IMR-90 (cell line): ENCODE results near the gene XRCC3. TPM values are rescaled to one million over a fixed set of nuclear protein-coding genes. Genes with fewer than 3 reads are reported as not detected.

ENCODE experiments used
- ATAC-seq: fragments of 200-7000 bp; cut with Tn5 transposase; 2 replicates; pipeline ENCODE4 v1.9.1; 2020; ENCODE audit warnings: low read depth, mild to moderate bottlenecking, moderate library complexity
- BruUV-seq: library from RNA; stranded (reverse); fragments of 400-500 nt; replicated peaks from 2 replicates; lab custom pipeline; 2021; lab: Mats Ljungman, UMichigan
- CTCF ChIA-PET: fragments of 300-600 bp; formaldehyde crosslinking; extraction: SDS; loops from one replicate; lab custom pipeline; 2021; ENCODE audit warnings: antibody characterized with exemption; lab: Yijun Ruan, JAX
- POLR2A ChIA-PET: fragments of 300-600 bp; sonication (Branson Sonifier 250); formaldehyde crosslinking; loops from one replicate; lab custom pipeline; 2022; ENCODE audit warnings: antibody characterized with exemption; ENCODE audit not compliant: unreplicated experiment; lab: Charles Lee
- DNase-seq: peaks from one replicate; pipeline ENCODE4 v3.0.0; 2013
- H2AFZ ChIP-seq: replicated peaks from 2 replicates; pipeline ENCODE3; 2013; ENCODE audit warnings: low read length, mild to moderate bottlenecking; ENCODE audit not compliant: poor library complexity
- H2AK5ac ChIP-seq: 2 replicates; pipeline ENCODE4 v1.6.1; 2013; ENCODE audit warnings: low read depth, low read length, inconsistent platforms
- H2AK9ac ChIP-seq: replicated peaks from 2 replicates; pipeline ENCODE3; 2013; ENCODE audit warnings: mild to moderate bottlenecking, low read depth, low read length, moderate library complexity; ENCODE audit not compliant: poor library complexity
- H2BK120ac ChIP-seq: 2 replicates; pipeline ENCODE4 v1.6.1; 2013; ENCODE audit warnings: low read depth, low read length, inconsistent platforms
- H2BK15ac ChIP-seq: 3 replicates; pipeline ENCODE4 v1.6.1; 2013; ENCODE audit warnings: low read depth, low read length, inconsistent platforms
- H2BK20ac ChIP-seq: 2 replicates; pipeline ENCODE4 v1.6.1; 2013; ENCODE audit warnings: low read depth, mild to moderate bottlenecking, inconsistent platforms, low read length, moderate library complexity
- H2BK5ac ChIP-seq: 2 replicates; pipeline ENCODE4 v1.6.1; 2013; ENCODE audit warnings: mild to moderate bottlenecking, low read depth, low read length, inconsistent platforms; ENCODE audit not compliant: poor library complexity, severe bottlenecking
- H3K14ac ChIP-seq: replicated peaks from 2 replicates; pipeline ENCODE4 v1.6.1; 2013; ENCODE audit warnings: low read depth, low read length, inconsistent platforms
- H3K18ac ChIP-seq: 2 replicates; pipeline ENCODE4 v1.6.1; 2013; ENCODE audit warnings: low read depth, low read length, control low read depth
- H3K23ac ChIP-seq: 2 replicates; pipeline ENCODE4 v1.6.1; 2013; ENCODE audit warnings: low read depth, low read length, inconsistent platforms
- H3K27ac ChIP-seq: 2 replicates; pipeline ENCODE4 v1.5.1; 2013; ENCODE audit warnings: mild to moderate bottlenecking, control low read depth, low read length; ENCODE audit not compliant: insufficient read depth
- H3K27me3 ChIP-seq: 2 replicates; pipeline ENCODE4 v1.6.1; 2013; ENCODE audit warnings: low read length; ENCODE audit not compliant: control insufficient read depth, insufficient read depth
- H3K36me3 ChIP-seq: 2 replicates; pipeline ENCODE4 v1.6.1; 2013; ENCODE audit warnings: low read length, mixed read lengths; ENCODE audit not compliant: control insufficient read depth, insufficient read depth
- H3K4ac ChIP-seq: 2 replicates; pipeline ENCODE4 v1.6.1; 2013; ENCODE audit warnings: low read depth, low read length, inconsistent platforms
- H3K4me1 ChIP-seq: 2 replicates; pipeline ENCODE4 v1.6.1; 2013; ENCODE audit warnings: low read length, mixed read lengths; ENCODE audit not compliant: control insufficient read depth, insufficient read depth
- H3K4me2 ChIP-seq: 2 replicates; pipeline ENCODE4 v1.6.1; 2013; ENCODE audit warnings: low read depth, mild to moderate bottlenecking, control low read depth, low read length, moderate library complexity
- H3K4me3 ChIP-seq: 2 replicates; pipeline ENCODE4 v1.5.1; 2013; ENCODE audit warnings: low read depth, mild to moderate bottlenecking, control low read depth, low read length, moderate library complexity; ENCODE audit not compliant: insufficient read depth
- H3K56ac ChIP-seq: 2 replicates; pipeline ENCODE4 v1.6.1; 2013; ENCODE audit warnings: low read length, inconsistent platforms; ENCODE audit not compliant: insufficient read depth; ENCODE audit errors: extremely low read depth
- H3K79me1 ChIP-seq, 2 experiments: 2 replicates each; pipeline ENCODE4 v1.6.1; 2013; ENCODE audit warnings: low read length in 2 of 2, inconsistent platforms in 1 of 2, low read depth in 1 of 2
- H3K9ac ChIP-seq: 2 replicates; pipeline ENCODE4 v1.6.1; 2013; ENCODE audit warnings: low read depth, low read length, control low read depth
- H3K9me1 ChIP-seq: 2 replicates; pipeline ENCODE4 v1.6.1; 2013; ENCODE audit warnings: low read length, inconsistent platforms; ENCODE audit not compliant: insufficient read depth
- H3K9me3 ChIP-seq: 2 replicates; pipeline ENCODE4 v1.6.1; 2013; ENCODE audit warnings: low read length; ENCODE audit not compliant: control insufficient read depth, insufficient read depth
- H4K20me1 ChIP-seq: 2 replicates; pipeline ENCODE4 v1.6.1; 2013; ENCODE audit warnings: low read length, inconsistent platforms; ENCODE audit not compliant: insufficient read depth
- H4K5ac ChIP-seq: 2 replicates; pipeline ENCODE4 v1.6.1; 2013; ENCODE audit warnings: mild to moderate bottlenecking, low read depth, low read length, control low read depth
- H4K8ac ChIP-seq, 2 experiments: 2 replicates each; pipeline ENCODE4 v1.6.1; 2013; ENCODE audit warnings: low read depth in 2 of 2, low read length in 2 of 2, control low read depth in 1 of 2, inconsistent platforms in 1 of 2
- H4K91ac ChIP-seq: 2 replicates; pipeline ENCODE4 v1.6.1; 2013; ENCODE audit warnings: low read depth, low read length, inconsistent platforms; ENCODE audit not compliant: insufficient read depth
- BHLHE40 ChIP-seq: fragments of 150-350 bp; IDR thresholded peaks from 2 replicates; pipeline ENCODE4 v1.6.1; 2016; ENCODE audit warnings: mild to moderate bottlenecking, low read depth, low read length
- CEBPB ChIP-seq: IDR thresholded peaks from 2 replicates; pipeline ENCODE4 v1.6.1; 2012; ENCODE audit warnings: low read depth, low read length, improper control_type of control experiment
- CHD1 ChIP-seq: IDR thresholded peaks from 2 replicates; pipeline ENCODE4 v1.6.1; 2012; ENCODE audit warnings: low read depth, low read length, improper control_type of control experiment
- CTCF ChIP-seq: conservative IDR thresholded peaks from 2 replicates; pipeline ENCODE4 v1.5.1; 2012; ENCODE audit warnings: mild to moderate bottlenecking, low read depth, low read length, improper control_type of control experiment
- ELK1 ChIP-seq: fragments of 150-350 bp; IDR thresholded peaks from 2 replicates; pipeline ENCODE4 v1.6.1; 2016; ENCODE audit warnings: low read depth, mild to moderate bottlenecking, low read length, moderate library complexity, borderline replicate concordance
- MAFK ChIP-seq: IDR thresholded peaks from 2 replicates; pipeline ENCODE4 v1.6.1; 2012; ENCODE audit warnings: low read depth, low read length, improper control_type of control experiment
- MAZ ChIP-seq: IDR thresholded peaks from 2 replicates; pipeline ENCODE4 v1.6.1; 2012; ENCODE audit warnings: low read depth, mild to moderate bottlenecking, low read length, improper control_type of control experiment, moderate library complexity, borderline replicate concordance
- NFE2L2 ChIP-seq: fragments of 150-350 bp; IDR thresholded peaks from 2 replicates; pipeline ENCODE4 v1.6.1; 2016; ENCODE audit warnings: low read depth, mild to moderate bottlenecking, low read length
- POLR2A ChIP-seq: IDR thresholded peaks from 2 replicates; pipeline ENCODE4 v1.6.1; 2012; ENCODE audit warnings: mild to moderate bottlenecking, low read depth, low read length
- RAD21 ChIP-seq: IDR thresholded peaks from 2 replicates; pipeline ENCODE4 v1.6.1; 2012; ENCODE audit warnings: low read length, improper control_type of control experiment
- RCOR1 ChIP-seq: IDR thresholded peaks from 2 replicates; pipeline ENCODE4 v1.6.1; 2012; ENCODE audit warnings: mild to moderate bottlenecking, low read length, improper control_type of control experiment; ENCODE audit not compliant: insufficient replicate concordance
- RFX5 ChIP-seq: IDR thresholded peaks from 2 replicates; pipeline ENCODE4 v1.8.0; 2012; ENCODE audit warnings: low read depth, mild to moderate bottlenecking, low read length, moderate library complexity
- SMC3 ChIP-seq: fragments of 150-350 bp; IDR thresholded peaks from 2 replicates; pipeline ENCODE4 v1.6.1; 2016; ENCODE audit warnings: low read depth, mild to moderate bottlenecking, antibody characterized with exemption, low read length, moderate library complexity
- USF2 ChIP-seq: fragments of 150-350 bp; IDR thresholded peaks from 2 replicates; pipeline ENCODE4 v1.6.1; 2017; ENCODE audit warnings: mild to moderate bottlenecking, antibody characterized with exemption, low read length, low read depth
- WGBS, 2 experiments: methylation state at CpG; one replicate each; pipeline versions ENCODE4 v1.1.5 to v1.1.7; 2013; ENCODE audit warnings: missing lambda C conversion rate in 2 of 2; ENCODE audit not compliant: insufficient read length in 1 of 2; ENCODE audit errors: extremely low coverage in 2 of 2; 5-methylcytosine and 5-hydroxymethylcytosine counted together
- dilution Hi-C: fragments of 300-500 bp; cut with HindIII; formaldehyde crosslinking; loops from one replicate; pipeline ENCODE4 v1.14.3; 2018; ENCODE audit warnings: low sequenced_read_pairs; ENCODE audit not compliant: unreplicated experiment
- in situ Hi-C: fragments of 300-500 bp; cut with MboI; formaldehyde crosslinking; loops from 3 replicates; pipeline ENCODE4 v1.14.3; 2019; ENCODE audit warnings: low sequenced_read_pairs, inconsistent platforms, mixed read lengths
- intact Hi-C: fragments of 100-400 bp; cut with micrococcal nuclease; formaldehyde crosslinking; loops from 2 replicates; pipeline ENCODE4 v1.10.0; 2022
- polyA plus RNA-seq, 3 experiments: library from polyadenylated mRNA; depleted of rRNA; stranded (reverse); fragments of >200 nt; gene quantifications; 2 replicates each; pipeline ENCODE4 v1.2.3, GENCODE V29; 2012; ENCODE audit warnings: low replicate concordance in 1 of 3
- total RNA-seq: library from RNA; depleted of rRNA; stranded (reverse); fragments of >200 nt; gene quantifications from 2 replicates; pipeline ENCODE4 v1.2.3, GENCODE V29; 2012

XRCC3 gene
- total and polyA plus RNA-seq, 2 of the 4 experiments (the other 2 are of a cell fraction): 8.1 to 9.5 TPM

GRCh38 chr14:103703433-103704385 is 11.5 kb downstream of the XRCC3 start:
- Histone ChIP-seq H2AK9ac (no peak overlapping the region), H4K8ac (no peak overlapping the region), H3K27me3 (no peaks in the 10 kb centered on the region), H3K4me3 (no peak overlapping the region), H4K20me1 (peaks cover 33% of the 10 kb centered on the region), H2AFZ (no peak overlapping the region), H2BK5ac (no peak overlapping the region), H3K4me1 (no peaks in the 10 kb centered on the region), H3K14ac (no peak overlapping the region), H3K18ac (no peak overlapping the region), H3K4me2 (no peak overlapping the region), H3K4ac (no peak overlapping the region), H3K23ac (no peak overlapping the region), H4K91ac (no peak overlapping the region), H3K9me3 (no peaks in the 10 kb centered on the region), H3K9me1 (no peaks in the 10 kb centered on the region), H4K5ac (no peak overlapping the region), H3K27ac (no peak overlapping the region), H3K9ac (no peak overlapping the region), H2BK20ac (no peak overlapping the region), H2AK5ac (no peak overlapping the region), H3K56ac (no peak overlapping the region), H2BK120ac (no peak overlapping the region), H3K36me3 (peaks cover 72% of the 10 kb centered on the region), H2BK15ac (no peak overlapping the region), H3K79me1 (peaks cover 21 to 67% of the 10 kb centered on the region in 2 experiments; a peak in 2 of 4 replicates)
- DNase-seq (no peak), ATAC-seq (no peak)
- CTCF ChIA-PET: no interaction called here
- POLR2A ChIA-PET: interaction anchor here (0.6 kb wide), 1 partner anchor 288 kb away, joined by 4 read pairs; no protein-coding TSS in a partner anchor
- intact Hi-C loops (no loop called here), in situ Hi-C loops (no loop called here), dilution Hi-C loops (no loop called here)
- WGBS, 2 experiments: 88% methylated on average over 9 of the region's 24 CpGs; no CpG with 5 or more reads in 1 of the 2 experiments
- no TSS peak for BruUV-seq
- TF ChIP-seq BHLHE40 (no peak), RAD21 (no peak), SMC3 (no peak), USF2 (no peak), CTCF (no peak), CEBPB (no peak), RCOR1 (no peak), MAZ (no peak), ELK1 (no peak), CHD1 (no peak), NFE2L2 (no peak), POLR2A (no peak), MAFK (no peak), RFX5 (no peak)
